Ammon's horn (tissue), 1 donor: ENCODE results near the gene MYCT1.
"Not testable (repeated sequence)": the region's sequence is repeated elsewhere in the genome, so short reads cannot be mapped to it uniquely, and the experiment has no call there.

Source experiments
- DNase-seq: peaks from one replicate; pipeline ENCODE4 v3.0.0-alpha.2; 2016; ENCODE audit warnings: low spot score

The MYCT1 gene

GRCh38 chr6:152697634-152698033 is at the start of gene MYCT1:
Gene MYCT1, plus strand, starts transcription at chr6:152697897. Its CDS starts 6 bp downstream, at chr6:152697903.
- DNase-seq: no peak

- DNase-seq: peak; percentile 35
Observed at GRCh38 chr6:152648105-152648504, 49.6 kb upstream of the MYCT1 start.

- no peak for DNase-seq
Observed at GRCh38 chr6:152651986-152652385, 45.7 kb upstream of the MYCT1 start.

- no peak for DNase-seq
Observed at GRCh38 chr6:152661776-152662175, 35.9 kb upstream of the MYCT1 start.

- peak; percentile 18 for DNase-seq
Observed at GRCh38 chr6:152669895-152670294, 27.8 kb upstream of the MYCT1 start.

- DNase-seq: no peak
Observed at GRCh38 chr6:152671171-152671570, 26.5 kb upstream of the MYCT1 start.

- no peak for DNase-seq
Observed at GRCh38 chr6:152673236-152673635, 24.5 kb upstream of the MYCT1 start.

- DNase-seq: no peak
Observed at GRCh38 chr6:152680151-152680550, 17.5 kb upstream of the MYCT1 start.

- DNase-seq: no peak
Observed at GRCh38 chr6:152680879-152681517, 16.7 kb upstream of the MYCT1 start.

GRCh38 chr6:152682141-152682540 is 15.6 kb upstream of the MYCT1 start:
- no peak for DNase-seq

GRCh38 chr6:152682935-152683334 is 14.8 kb upstream of the MYCT1 start:
- DNase-seq: not testable (repeated sequence)

GRCh38 chr6:152685819-152686218 is 11.9 kb upstream of the MYCT1 start:
- DNase-seq: no peak

GRCh38 chr6:152695372-152696045 is 2.2 kb upstream of the MYCT1 start:
- no peak for DNase-seq

- DNase-seq: no peak
Observed at GRCh38 chr6:152696522-152696921, 1.2 kb upstream of the MYCT1 start.

- no peak for DNase-seq
Observed at GRCh38 chr6:152698692-152699091, 995 bp downstream of the MYCT1 start.

- DNase-seq: no peak
Observed at GRCh38 chr6:152700427-152700826, 2.7 kb downstream of the MYCT1 start.

- no peak for DNase-seq
Observed at GRCh38 chr6:152701081-152701862, 3.6 kb downstream of the MYCT1 start.

- no peak for DNase-seq
Observed at GRCh38 chr6:152701863-152702401, 4.2 kb downstream of the MYCT1 start.

- not testable (repeated sequence) for DNase-seq
Observed at GRCh38 chr6:152703750-152704149, 6.1 kb downstream of the MYCT1 start.

- DNase-seq: no peak
Observed at GRCh38 chr6:152705327-152705726, 7.6 kb downstream of the MYCT1 start.

- no peak for DNase-seq
Observed at GRCh38 chr6:152716322-152716721, 18.6 kb downstream of the MYCT1 start.

GRCh38 chr6:152720974-152721373 is 23.3 kb downstream of the MYCT1 start:
- DNase-seq: no peak

- DNase-seq: no peak
Observed at GRCh38 chr6:152721956-152722355, 24.3 kb downstream of the MYCT1 start.
